OCI-LY7 (cell line): ENCODE data around the gene THBS4. TPM values are rescaled to one million over a fixed set of nuclear protein-coding genes. Genes with fewer than 3 reads are reported as not detected.
"Not testable (repeated sequence)": the region's sequence is repeated elsewhere in the genome, so short reads cannot be mapped to it uniquely, and the experiment has no call there.

Source experiments
- BruUV-seq: library from RNA; stranded (reverse); fragments of 400-500 nt; replicated peaks from 2 replicates; lab custom pipeline; 2021; lab: Mats Ljungman, UMichigan
- CTCF ChIA-PET: fragments of 300-600 bp; sonication (Branson Sonifier 250); formaldehyde crosslinking; loops from one replicate; lab custom pipeline; 2022; ENCODE audit warnings: antibody characterized with exemption; ENCODE audit not compliant: unreplicated experiment; lab: Charles Lee
- POLR2A ChIA-PET: fragments of 300-600 bp; sonication (Branson Sonifier 250); formaldehyde crosslinking; loops from one replicate; lab custom pipeline; 2022; ENCODE audit warnings: antibody characterized with exemption; lab: Charles Lee
- DNase-seq: peaks from one replicate; pipeline ENCODE4 v3.0.0-alpha.2; 2015; ENCODE audit warnings: low spot score
- H2AFZ ChIP-seq: fragments of 200-600 bp; sonication (generic), shearing (Covaris generic); 2 replicates; pipeline ENCODE4 v1.6.1; 2014; ENCODE audit warnings: mild to moderate bottlenecking, antibody characterized with exemption, low read length, moderate library complexity
- H3K27ac ChIP-seq: fragments of 200-600 bp; sonication (generic); 2 replicates; pipeline ENCODE4 v1.5.1; 2014; ENCODE audit warnings: mixed run types, low read depth, mild to moderate bottlenecking, moderate library complexity, low read length, inconsistent platforms; ENCODE audit not compliant: poor library complexity, severe bottlenecking
- H3K36me3 ChIP-seq: fragments of 200-600 bp; sonication (generic); 2 replicates; pipeline ENCODE4 v1.6.1; 2014; ENCODE audit warnings: mild to moderate bottlenecking, antibody characterized with exemption, low read length, moderate library complexity, mixed read lengths; ENCODE audit not compliant: insufficient read depth
- H3K4me1 ChIP-seq: fragments of 200-600 bp; sonication (generic); 2 replicates; pipeline ENCODE4 v1.5.1; 2014; ENCODE audit warnings: mild to moderate bottlenecking, low read length; ENCODE audit not compliant: insufficient read depth, poor library complexity, severe bottlenecking
- H3K4me2 ChIP-seq: fragments of 200-600 bp; sonication (generic); 2 replicates; pipeline ENCODE4 v1.6.1; 2014; ENCODE audit warnings: mild to moderate bottlenecking, low read length
- H3K4me3 ChIP-seq: fragments of 200-600 bp; sonication (generic); 2 replicates; pipeline ENCODE4 v1.5.1; 2014; ENCODE audit warnings: mild to moderate bottlenecking, low read depth, low read length; ENCODE audit not compliant: poor library complexity, severe bottlenecking
- H3K79me2 ChIP-seq: fragments of 200-600 bp; sonication (generic); 2 replicates; pipeline ENCODE4 v1.6.1; 2016; ENCODE audit warnings: low read depth, mild to moderate bottlenecking, low read length, moderate library complexity, mixed read lengths; ENCODE audit not compliant: insufficient read depth
- H3K9me2 ChIP-seq: fragments of 200-600 bp; sonication (generic); 2 replicates; pipeline ENCODE4 v1.6.1; 2016; ENCODE audit warnings: mild to moderate bottlenecking, low read length, mixed read lengths; ENCODE audit not compliant: insufficient read depth
- H3K9me3 ChIP-seq: fragments of 200-600 bp; sonication (generic); 2 replicates; pipeline ENCODE4 v1.6.1; 2014; ENCODE audit warnings: mild to moderate bottlenecking, mixed run types, low read length, mixed read lengths
- H4K20me1 ChIP-seq: fragments of 200-600 bp; sonication (generic); 2 replicates; pipeline ENCODE4 v1.6.1; 2014; ENCODE audit warnings: mild to moderate bottlenecking, antibody characterized with exemption, low read length, moderate library complexity, mixed read lengths; ENCODE audit not compliant: insufficient read depth
- CTCF ChIP-seq: fragments of 200-600 bp; sonication (generic); conservative IDR thresholded peaks from 2 replicates; pipeline ENCODE4 v1.5.1; 2014; ENCODE audit warnings: mild to moderate bottlenecking, antibody characterized with exemption, low read length, moderate library complexity, mixed read lengths
- EZH2phosphoT487 ChIP-seq: fragments of 200-600 bp; sonication (generic); IDR thresholded peaks from 2 replicates; pipeline ENCODE4 v1.6.1; 2018; ENCODE audit warnings: low read depth, borderline replicate concordance, mild to moderate bottlenecking, mixed run types, antibody characterized with exemption, low read length, moderate library complexity, mixed read lengths
- intact Hi-C: fragments of 100-400 bp; cut with micrococcal nuclease; formaldehyde crosslinking; loops from one replicate; pipeline ENCODE4 v1.10.0; 2022; ENCODE audit not compliant: unreplicated experiment
- total RNA-seq, 2 experiments: library from RNA; depleted of rRNA in 1 of 2; stranded (reverse); fragments of >200 nt in 1 of 2; shearing (Covaris generic) in 1 of 2; gene quantifications; 2 replicates each; pipeline ENCODE4 v1.2.3, GENCODE V29; 2014 to 2022

The THBS4 gene
- total RNA-seq, 2 experiments from 2014 or later: 1.8 to 4.2 TPM

GRCh38 chr5:80091792-80092192 lies 56.6 kb downstream of the THBS4 start:
- H3K27ac ChIP-seq, BruUV-seq, H3K4me1 ChIP-seq, H2AFZ ChIP-seq, H3K79me2 ChIP-seq, H3K9me3 ChIP-seq, H3K4me2 ChIP-seq, H4K20me1 ChIP-seq, H3K9me2 ChIP-seq, H3K36me3 ChIP-seq, H3K4me3 ChIP-seq: not testable (repeated sequence)
- peak; percentile 79 for DNase-seq
- ChIA-PET POLR2A (interaction anchor here (0.6 to 1.1 kb wide), 8 partner anchors 38 to 1725 kb away, joined by 3 to 8 read pairs (median 4); no protein-coding TSS in a partner anchor), CTCF (interaction anchor here (0.7 to 1.6 kb wide), 6 partner anchors 50 to 216 kb away, joined by 3 to 8 read pairs (median 5); no protein-coding TSS in a partner anchor)
- intact Hi-C loops: loop anchor here (1.0 to 10.0 kb wide), 4 partner anchors 184 to 583 kb away; partner anchors contain the start of gene FAM151B
- peak; percentile 91 for TF ChIP-seq CTCF

- no peak for DNase-seq
- BruUV-seq: no TSS peak
- no peak overlapping the region for H2AFZ ChIP-seq
- no peaks in the 10 kb centered on the region for H3K9me3 ChIP-seq
- no peak overlapping the region for H3K27ac ChIP-seq
- H3K4me2 ChIP-seq: no peak overlapping the region
- POLR2A ChIA-PET: interaction anchor here (0.8 to 1.1 kb wide), 2 partner anchors 179 to 215 kb away, joined by 3 to 8 read pairs; no protein-coding TSS in a partner anchor
- no peaks in the 10 kb centered on the region for H3K79me2 ChIP-seq
- no peaks in the 10 kb centered on the region for H4K20me1 ChIP-seq
- TF ChIP-seq CTCF (no peak), EZH2phosphoT487 (no peak)
- H3K4me1 ChIP-seq: no peaks in the 10 kb centered on the region
- intact Hi-C loops: loop anchor here (10.0 kb wide), 2 partner anchors 392 to 582 kb away; partner anchors contain the start of gene FAM151B
- CTCF ChIA-PET: interaction anchor here (1.0 to 1.6 kb wide), 5 partner anchors 100 to 216 kb away, joined by 3 to 8 read pairs (median 6); no protein-coding TSS in a partner anchor
- no peak overlapping the region for H3K4me3 ChIP-seq
- H3K36me3 ChIP-seq: no peaks in the 10 kb centered on the region
- no peaks in the 10 kb centered on the region for H3K9me2 ChIP-seq
Measured at GRCh38 chr5:80092486-80093107, 57.4 kb downstream of the THBS4 start.

GRCh38 chr5:80093796-80094195 lies 58.6 kb downstream of the THBS4 start:
- DNase-seq: no peak
- H3K4me2 ChIP-seq: no peak overlapping the region
- H3K79me2 ChIP-seq: no peaks in the 10 kb centered on the region
- intact Hi-C loops: loop anchor here (10.0 kb wide), 2 partner anchors 391 to 581 kb away; partner anchors contain the start of gene FAM151B
- no peak for TF ChIP-seq EZH2phosphoT487
- TF ChIP-seq CTCF: no peak
- H4K20me1 ChIP-seq: no peaks in the 10 kb centered on the region
- H3K27ac ChIP-seq: no peak overlapping the region
- no peak overlapping the region for H2AFZ ChIP-seq
- H3K36me3 ChIP-seq: no peaks in the 10 kb centered on the region
- CTCF ChIA-PET: no interaction called here
- H3K4me1 ChIP-seq: no peaks in the 10 kb centered on the region
- H3K9me2 ChIP-seq: no peaks in the 10 kb centered on the region
- POLR2A ChIA-PET: interaction anchor here (0.6 kb wide), 1 partner anchor 24 kb away, joined by 5 read pairs; no protein-coding TSS in a partner anchor
- no TSS peak for BruUV-seq
- H3K9me3 ChIP-seq: no peaks in the 10 kb centered on the region
- no peak overlapping the region for H3K4me3 ChIP-seq
